Large intestine (tissue), 3 donors: ENCODE measurements around the gene CAMKMT. TPM values are rescaled to one million over a fixed set of nuclear protein-coding genes. Genes with fewer than 3 reads are reported as not detected.

ENCODE experiments used
- DNase-seq, 2 donors: peaks; one replicate each; pipeline versions ENCODE4 v3.0.0 to v3.0.0-alpha.2; 2013
- H3K27ac ChIP-seq: one replicate; pipeline ENCODE4 v1.5.1; 2013; ENCODE audit warnings: low read length
- H3K27me3 ChIP-seq: 2 replicates; pipeline ENCODE4 v1.6.1; 2013; ENCODE audit warnings: low read length; ENCODE audit not compliant: control insufficient read depth, insufficient read depth
- H3K36me3 ChIP-seq: 2 replicates; pipeline ENCODE4 v1.6.1; 2013; ENCODE audit warnings: low read length; ENCODE audit not compliant: control insufficient read depth, insufficient read depth
- H3K4me1 ChIP-seq: one replicate; pipeline ENCODE4 v1.6.1; 2013; ENCODE audit warnings: low read length; ENCODE audit not compliant: control insufficient read depth, insufficient read depth
- H3K4me3 ChIP-seq: one replicate; pipeline ENCODE4 v1.5.1; 2013; ENCODE audit warnings: low read length
- H3K9me3 ChIP-seq: one replicate; pipeline ENCODE4 v1.6.1; 2013; ENCODE audit warnings: mild to moderate bottlenecking, low read depth, low read length, moderate library complexity; ENCODE audit not compliant: control insufficient read depth
- WGBS: methylation state at CpG from one replicate; pipeline ENCODE4 v1.1.5; 2013; ENCODE audit warnings: low lambda C conversion rate; ENCODE audit not compliant: insufficient coverage; 5-methylcytosine and 5-hydroxymethylcytosine counted together
- polyA plus RNA-seq: library from polyadenylated mRNA; unstranded; fragments of 120-200 nt; gene quantifications from one replicate; pipeline ENCODE4 v1.2.1, GENCODE V29; 2013

The CAMKMT gene
- polyA plus RNA-seq, 1 donor, result 9.2 TPM

- no peaks in the 10 kb centered on the region for H3K4me1 ChIP-seq
- 75% methylated on average over 1 of the region's 1 CpG for WGBS
- H3K27ac ChIP-seq, result no peak overlapping the region
- no peaks in the 10 kb centered on the region for H3K9me3 ChIP-seq
- no peaks in the 10 kb centered on the region for H3K36me3 ChIP-seq
- DNase-seq, result no peak
- H3K27me3 ChIP-seq, result no peaks in the 10 kb centered on the region
- H3K4me3 ChIP-seq, result no peak overlapping the region
Observed at GRCh38 chr2:44459739-44460138, 98.0 kb downstream of the CAMKMT start.

- Histone ChIP-seq H3K4me1 (no peaks in the 10 kb centered on the region), H3K4me3 (no peak overlapping the region), H3K27me3 (no peaks in the 10 kb centered on the region), H3K9me3 (peaks cover 8% of the 10 kb centered on the region), H3K27ac (no peak overlapping the region), H3K36me3 (no peaks in the 10 kb centered on the region)
- 94% methylated on average over 3 of the region's 3 CpGs for WGBS
- DNase-seq, result no peak
Observed at GRCh38 chr2:44462934-44463849, 101.4 kb downstream of the CAMKMT start.

- Histone ChIP-seq H3K4me3 (no peak overlapping the region), H3K36me3 (no peaks in the 10 kb centered on the region), H3K4me1 (no peaks in the 10 kb centered on the region), H3K27me3 (no peaks in the 10 kb centered on the region), H3K27ac (no peak overlapping the region), H3K9me3 (peaks cover 8% of the 10 kb centered on the region)
- WGBS, result no CpG with 5 or more reads among the region's 1 CpG
- no peak for DNase-seq
Observed at GRCh38 chr2:44464437-44464836, 102.7 kb downstream of the CAMKMT start.

- no peak for DNase-seq
- Histone ChIP-seq H3K36me3 (no peaks in the 10 kb centered on the region), H3K9me3 (peaks cover 8% of the 10 kb centered on the region), H3K27me3 (no peaks in the 10 kb centered on the region), H3K27ac (no peak overlapping the region), H3K4me1 (no peaks in the 10 kb centered on the region), H3K4me3 (no peak overlapping the region)
Observed at GRCh38 chr2:44470151-44470550, 108.4 kb downstream of the CAMKMT start.

- Histone ChIP-seq H3K9me3 (no peaks in the 10 kb centered on the region), H3K4me3 (no peak overlapping the region), H3K27ac (no peak overlapping the region), H3K4me1 (no peaks in the 10 kb centered on the region), H3K36me3 (no peaks in the 10 kb centered on the region), H3K27me3 (no peaks in the 10 kb centered on the region)
- WGBS, result no CpG with 5 or more reads among the region's 3 CpGs
- DNase-seq, result no peak
Observed at GRCh38 chr2:44477657-44478414, 116.1 kb downstream of the CAMKMT start.

- H3K36me3 ChIP-seq, result no peaks in the 10 kb centered on the region
- H3K27me3 ChIP-seq, result no peaks in the 10 kb centered on the region
- WGBS, result no CpG with 5 or more reads among the region's 5 CpGs
- DNase-seq, result peak; percentile 58 to 67
- no peak overlapping the region for H3K27ac ChIP-seq
- H3K9me3 ChIP-seq, result no peaks in the 10 kb centered on the region
- no peaks in the 10 kb centered on the region for H3K4me1 ChIP-seq
- no peak overlapping the region for H3K4me3 ChIP-seq
Observed at GRCh38 chr2:44479127-44479887, 117.6 kb downstream of the CAMKMT start.

GRCh38 chr2:44480068-44480467 lies 118.3 kb downstream of the CAMKMT start:
- H3K27me3 ChIP-seq, result no peaks in the 10 kb centered on the region
- no peak for DNase-seq
- no peak overlapping the region for H3K27ac ChIP-seq
- no peaks in the 10 kb centered on the region for H3K9me3 ChIP-seq
- H3K4me1 ChIP-seq, result no peaks in the 10 kb centered on the region
- WGBS, result 100% methylated on average over 1 of the region's 2 CpGs
- H3K36me3 ChIP-seq, result no peaks in the 10 kb centered on the region
- H3K4me3 ChIP-seq, result no peak overlapping the region

GRCh38 chr2:44487052-44487451 lies 125.3 kb downstream of the CAMKMT start:
- DNase-seq, result no peak
- Histone ChIP-seq H3K4me1 (no peaks in the 10 kb centered on the region), H3K27ac (no peak overlapping the region), H3K27me3 (no peaks in the 10 kb centered on the region), H3K36me3 (no peaks in the 10 kb centered on the region), H3K4me3 (no peak overlapping the region), H3K9me3 (no peaks in the 10 kb centered on the region)
- 100% methylated on average over 1 of the region's 1 CpG for WGBS

- WGBS, result 83% methylated on average over 1 of the region's 3 CpGs
- Histone ChIP-seq H3K27ac (no peak overlapping the region), H3K9me3 (no peaks in the 10 kb centered on the region), H3K36me3 (no peaks in the 10 kb centered on the region), H3K4me3 (no peak overlapping the region), H3K27me3 (no peaks in the 10 kb centered on the region), H3K4me1 (no peaks in the 10 kb centered on the region)
- no peak for DNase-seq
Observed at GRCh38 chr2:44490726-44491125, 129.0 kb downstream of the CAMKMT start.

GRCh38 chr2:44494006-44494405 lies 132.3 kb downstream of the CAMKMT start:
- no peaks in the 10 kb centered on the region for H3K4me1 ChIP-seq
- no peak overlapping the region for H3K4me3 ChIP-seq
- no peak overlapping the region for H3K27ac ChIP-seq
- no CpG with 5 or more reads among the region's 2 CpGs for WGBS
- H3K27me3 ChIP-seq, result no peaks in the 10 kb centered on the region
- no peaks in the 10 kb centered on the region for H3K36me3 ChIP-seq
- DNase-seq, result no peak
- no peaks in the 10 kb centered on the region for H3K9me3 ChIP-seq
